ENCODE measurements around the gene PDE4A.

The PDE4A gene

DNA sequence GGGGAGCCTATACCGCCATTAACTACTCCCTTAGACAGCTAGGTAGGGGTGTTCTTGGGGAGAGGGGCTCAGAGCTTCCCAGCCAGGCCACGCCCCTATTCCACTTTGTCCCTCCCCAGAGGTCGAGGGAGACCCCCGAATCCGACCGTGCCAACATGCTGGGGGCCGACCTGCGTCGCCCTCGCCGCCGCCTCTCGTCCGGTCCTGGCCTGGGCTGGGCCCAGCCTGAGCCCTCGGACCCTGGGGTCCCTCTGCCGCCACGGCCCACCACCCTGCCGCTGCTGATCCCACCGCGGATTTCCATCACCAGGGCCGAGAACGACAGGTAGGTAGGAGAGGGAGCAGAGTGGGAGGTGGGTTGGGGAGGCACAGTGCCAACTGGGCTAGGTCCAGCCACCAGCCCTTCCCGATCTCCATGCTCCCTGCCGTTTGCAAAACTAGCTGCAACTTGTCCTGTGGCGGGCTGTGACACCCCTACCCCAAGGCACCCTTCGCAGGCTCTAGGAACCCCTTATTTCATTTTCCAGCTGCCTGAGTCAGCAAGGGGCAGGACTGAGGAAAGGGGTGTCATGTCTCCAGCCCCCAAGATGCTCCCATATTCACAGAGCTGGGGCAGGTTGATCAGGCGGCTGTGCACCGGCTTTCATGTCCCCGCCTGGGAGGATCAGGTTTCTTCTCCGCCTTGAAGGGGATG, 2.6 kb upstream of the PDE4A start:
- H3K36me3 ChIP-seq (ENCODE audit: low read length): no peaks in the 10 kb centered on the region
- no peak overlapping the region for H2AFZ ChIP-seq (ENCODE audit: low read depth, low read length, severe bottlenecking)
- H3K4me3 ChIP-seq (ENCODE audit: insufficient read depth, low read length, poor library complexity, severe bottlenecking): peak overlapping the region; percentile 67
- H4K20me1 ChIP-seq (ENCODE audit: low read depth, low read length): peaks cover 3% of the 10 kb centered on the region; the same call in 1 of the 2 replicates
- peaks cover 4% of the 10 kb centered on the region; the same call in 1 of the 2 replicates for H3K9me3 ChIP-seq (ENCODE audit: insufficient read depth, low read length)
- H3K79me2 ChIP-seq (ENCODE audit: insufficient read depth, low read length): peaks cover 3% of the 10 kb centered on the region; the same call in 1 of the 2 replicates
- H3K27ac ChIP-seq (ENCODE audit: low read depth, low read length): peak overlapping the region; percentile 99
- H3F3A ChIP-seq (ENCODE audit: insufficient read depth): peaks cover 54% of the 10 kb centered on the region
- no peaks in the 10 kb centered on the region for H3K9me2 ChIP-seq (replicated peaks; ENCODE audit: insufficient read depth, low read length)
- H3K9ac ChIP-seq (ENCODE audit: low read length): peak overlapping the region; percentile 93
- peak overlapping the region; percentile 70 for H3K4me2 ChIP-seq (ENCODE audit: low read depth, low read length, poor library complexity, severe bottlenecking)
- TF ChIP-seq, protein P1, sequence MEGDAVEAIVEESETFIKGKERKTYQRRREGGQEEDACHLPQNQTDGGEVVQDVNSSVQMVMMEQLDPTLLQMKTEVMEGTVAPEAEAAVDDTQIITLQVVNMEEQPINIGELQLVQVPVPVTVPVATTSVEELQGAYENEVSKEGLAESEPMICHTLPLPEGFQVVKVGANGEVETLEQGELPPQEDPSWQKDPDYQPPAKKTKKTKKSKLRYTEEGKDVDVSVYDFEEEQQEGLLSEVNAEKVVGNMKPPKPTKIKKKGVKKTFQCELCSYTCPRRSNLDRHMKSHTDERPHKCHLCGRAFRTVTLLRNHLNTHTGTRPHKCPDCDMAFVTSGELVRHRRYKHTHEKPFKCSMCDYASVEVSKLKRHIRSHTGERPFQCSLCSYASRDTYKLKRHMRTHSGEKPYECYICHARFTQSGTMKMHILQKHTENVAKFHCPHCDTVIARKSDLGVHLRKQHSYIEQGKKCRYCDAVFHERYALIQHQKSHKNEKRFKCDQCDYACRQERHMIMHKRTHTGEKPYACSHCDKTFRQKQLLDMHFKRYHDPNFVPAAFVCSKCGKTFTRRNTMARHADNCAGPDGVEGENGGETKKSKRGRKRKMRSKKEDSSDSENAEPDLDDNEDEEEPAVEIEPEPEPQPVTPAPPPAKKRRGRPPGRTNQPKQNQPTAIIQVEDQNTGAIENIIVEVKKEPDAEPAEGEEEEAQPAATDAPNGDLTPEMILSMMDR (IDR thresholded peaks at IDR 0.05; ENCODE audit: insufficient read depth, low read length, poor library complexity, severe bottlenecking): no peak
- no peak for TF ChIP-seq EZH2phosphoT487 (conservative IDR thresholded peaks at IDR 0.05; ENCODE audit: low read length)
- no peaks in the 10 kb centered on the region for H3K27me3 ChIP-seq (ENCODE audit: low read length)

GRCh38 chr19:10418235-10418484, 2.2 kb upstream of the PDE4A start:
- H3F3A ChIP-seq (ENCODE audit: insufficient read depth): peaks cover 49% of the 10 kb centered on the region
- H3K27ac ChIP-seq (ENCODE audit: low read depth, low read length): peak overlapping the region; percentile 99
- peaks cover 3% of the 10 kb centered on the region; the same call in 1 of the 2 replicates for H3K79me2 ChIP-seq (ENCODE audit: insufficient read depth, low read length)
- H3K4me2 ChIP-seq (ENCODE audit: low read depth, low read length, poor library complexity, severe bottlenecking): peak overlapping the region; percentile 70
- H4K20me1 ChIP-seq (ENCODE audit: low read depth, low read length): peaks cover 3% of the 10 kb centered on the region; the same call in 1 of the 2 replicates
- no peaks in the 10 kb centered on the region for H3K9me2 ChIP-seq (replicated peaks; ENCODE audit: insufficient read depth, low read length)
- H3K36me3 ChIP-seq (ENCODE audit: low read length): no peaks in the 10 kb centered on the region
- no peaks in the 10 kb centered on the region for H3K27me3 ChIP-seq (ENCODE audit: low read length)
- peak overlapping the region; percentile 67 for H3K4me3 ChIP-seq (ENCODE audit: insufficient read depth, low read length, poor library complexity, severe bottlenecking)
- no peak overlapping the region for H2AFZ ChIP-seq (ENCODE audit: low read depth, low read length, severe bottlenecking)
- TF ChIP-seq, protein P1 (IDR thresholded peaks at IDR 0.05; ENCODE audit: insufficient read depth, low read length, poor library complexity, severe bottlenecking): no peak
- no peak for TF ChIP-seq EZH2phosphoT487 (conservative IDR thresholded peaks at IDR 0.05; ENCODE audit: low read length)
- H3K9ac ChIP-seq (ENCODE audit: low read length): peak overlapping the region; percentile 93
- peaks cover 4% of the 10 kb centered on the region; the same call in 1 of the 2 replicates for H3K9me3 ChIP-seq (ENCODE audit: insufficient read depth, low read length)

GRCh38 chr19:10418485-10419199, 1.7 kb upstream of the PDE4A start:
- TF ChIP-seq, protein P1 (IDR thresholded peaks at IDR 0.05; ENCODE audit: insufficient read depth, low read length, poor library complexity, severe bottlenecking): peak; percentile 25
- no peak for TF ChIP-seq EZH2phosphoT487 (conservative IDR thresholded peaks at IDR 0.05; ENCODE audit: low read length)
- Histone ChIP-seq H3K36me3 (ENCODE audit: low read length) (no peaks in the 10 kb centered on the region), H3K27ac (ENCODE audit: low read depth, low read length) (peak overlapping the region; percentile 99), H4K20me1 (ENCODE audit: low read depth, low read length) (peaks cover 3% of the 10 kb centered on the region; the same call in 1 of the 2 replicates), H3K27me3 (ENCODE audit: low read length) (no peaks in the 10 kb centered on the region), H3K79me2 (ENCODE audit: insufficient read depth, low read length) (peaks cover 3% of the 10 kb centered on the region; the same call in 1 of the 2 replicates), H3K9me2 (replicated peaks; ENCODE audit: insufficient read depth, low read length) (no peaks in the 10 kb centered on the region), H3K9me3 (ENCODE audit: insufficient read depth, low read length) (peaks cover 4% of the 10 kb centered on the region; the same call in 1 of the 2 replicates), H3K4me2 (ENCODE audit: low read depth, low read length, poor library complexity, severe bottlenecking) (peak overlapping the region; percentile 70), H3F3A (ENCODE audit: insufficient read depth) (peaks cover 46% of the 10 kb centered on the region), H2AFZ (ENCODE audit: low read depth, low read length, severe bottlenecking) (no peak overlapping the region), H3K4me3 (ENCODE audit: insufficient read depth, low read length, poor library complexity, severe bottlenecking) (peak overlapping the region; percentile 67), H3K9ac (ENCODE audit: low read length) (peak overlapping the region; percentile 93)
